ENCODE measurements around the gene STK39.

The STK39 gene

DNA sequence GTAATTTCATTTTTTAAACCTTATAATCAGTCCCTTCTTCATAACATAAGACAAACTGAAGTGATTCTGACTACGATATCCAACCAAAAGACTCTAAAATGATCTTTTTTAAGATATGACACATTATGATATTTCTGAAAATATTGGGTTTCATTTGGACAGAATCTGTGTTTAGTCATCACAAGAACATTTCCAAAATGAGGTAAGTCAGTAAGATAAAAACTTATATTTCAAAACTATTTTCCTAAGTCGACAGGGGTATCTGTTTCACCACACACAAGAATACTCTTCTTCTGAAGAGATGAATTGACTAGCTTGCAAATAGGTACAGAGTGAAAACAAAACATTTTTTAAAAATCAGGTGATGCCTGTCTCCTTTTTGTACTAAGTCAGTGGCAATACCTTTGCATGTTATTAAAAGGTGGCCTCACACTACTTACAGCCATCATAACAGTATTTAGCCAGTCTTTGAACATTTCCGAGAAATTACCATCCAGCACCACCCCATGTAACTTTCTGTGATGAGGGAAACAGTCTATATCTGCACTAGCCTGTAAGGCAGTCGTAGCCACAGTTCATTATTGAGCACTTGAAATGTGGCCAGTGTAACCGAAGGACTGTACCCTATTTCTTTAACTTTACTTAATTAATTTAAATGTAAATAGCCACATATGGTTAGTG is 13.5 kb downstream of the STK39 start:
- DNase-seq (ENCODE audit: low read depth), result no peak
- TF ChIP-seq, protein P1, sequence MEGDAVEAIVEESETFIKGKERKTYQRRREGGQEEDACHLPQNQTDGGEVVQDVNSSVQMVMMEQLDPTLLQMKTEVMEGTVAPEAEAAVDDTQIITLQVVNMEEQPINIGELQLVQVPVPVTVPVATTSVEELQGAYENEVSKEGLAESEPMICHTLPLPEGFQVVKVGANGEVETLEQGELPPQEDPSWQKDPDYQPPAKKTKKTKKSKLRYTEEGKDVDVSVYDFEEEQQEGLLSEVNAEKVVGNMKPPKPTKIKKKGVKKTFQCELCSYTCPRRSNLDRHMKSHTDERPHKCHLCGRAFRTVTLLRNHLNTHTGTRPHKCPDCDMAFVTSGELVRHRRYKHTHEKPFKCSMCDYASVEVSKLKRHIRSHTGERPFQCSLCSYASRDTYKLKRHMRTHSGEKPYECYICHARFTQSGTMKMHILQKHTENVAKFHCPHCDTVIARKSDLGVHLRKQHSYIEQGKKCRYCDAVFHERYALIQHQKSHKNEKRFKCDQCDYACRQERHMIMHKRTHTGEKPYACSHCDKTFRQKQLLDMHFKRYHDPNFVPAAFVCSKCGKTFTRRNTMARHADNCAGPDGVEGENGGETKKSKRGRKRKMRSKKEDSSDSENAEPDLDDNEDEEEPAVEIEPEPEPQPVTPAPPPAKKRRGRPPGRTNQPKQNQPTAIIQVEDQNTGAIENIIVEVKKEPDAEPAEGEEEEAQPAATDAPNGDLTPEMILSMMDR (conservative IDR thresholded peaks at IDR 0.05; ENCODE audit: low read depth, low read length), result no peak
- H3K4me3 ChIP-seq (ENCODE audit: low read length), result no peak overlapping the region

DNA sequence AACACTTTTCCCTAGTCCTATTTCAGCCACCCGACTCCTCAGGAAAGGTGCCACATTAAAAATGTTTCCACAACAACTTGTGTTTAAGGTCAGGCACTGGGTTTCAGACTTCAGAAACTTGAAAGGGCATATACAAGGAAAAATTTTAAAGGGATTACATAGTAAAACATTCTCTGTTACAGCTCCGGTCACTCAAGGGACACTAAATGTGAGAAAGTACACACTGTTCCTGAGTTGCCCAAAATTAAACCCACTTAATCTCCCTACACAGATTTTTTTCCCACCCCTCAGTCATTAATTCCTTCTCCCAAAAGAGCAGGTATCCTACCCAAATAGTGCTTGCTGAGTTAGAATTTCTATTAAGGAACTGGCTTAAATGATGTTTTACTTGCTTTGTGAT is 14.2 kb downstream of the STK39 start:
- no peak overlapping the region for H3K4me3 ChIP-seq (ENCODE audit: low read length)
- TF ChIP-seq, protein P1 (conservative IDR thresholded peaks at IDR 0.05; ENCODE audit: low read depth, low read length), result no peak
- no peak for DNase-seq (ENCODE audit: low read depth)

DNA sequence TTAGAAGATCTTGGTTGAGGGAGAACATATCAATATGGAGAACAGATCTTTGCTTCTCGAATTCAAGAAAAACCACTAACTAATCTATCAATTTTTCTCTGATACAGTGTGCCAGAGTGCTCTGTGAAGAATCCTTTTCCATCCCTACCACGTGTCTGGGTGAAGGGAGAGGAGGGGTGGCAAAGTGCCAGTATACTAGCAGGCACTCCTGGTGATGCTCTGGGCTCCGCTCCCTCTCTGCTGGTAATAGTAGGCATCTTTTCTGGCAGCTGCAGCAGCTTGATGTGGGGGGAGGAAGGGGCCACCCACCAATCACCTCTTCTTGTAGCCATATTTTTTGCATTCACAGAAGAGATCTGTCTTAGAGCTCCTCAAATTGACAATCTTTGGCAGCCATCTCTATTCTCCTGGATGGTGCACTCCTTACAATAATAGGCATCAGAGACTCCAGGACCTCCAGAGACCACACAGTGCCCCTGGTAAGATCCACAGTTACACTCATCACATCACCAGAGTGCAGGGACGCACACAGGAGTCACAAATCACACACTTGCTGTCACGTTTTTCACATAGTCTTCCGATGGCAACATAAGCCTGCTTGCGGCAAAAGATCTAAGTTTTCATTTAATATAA is 15.7 kb downstream of the STK39 start:
- TF ChIP-seq, protein P1 (conservative IDR thresholded peaks at IDR 0.05; ENCODE audit: low read depth, low read length), result no peak
- no peak for DNase-seq (ENCODE audit: low read depth)
- H3K4me3 ChIP-seq (ENCODE audit: low read length), result no peak overlapping the region

DNA sequence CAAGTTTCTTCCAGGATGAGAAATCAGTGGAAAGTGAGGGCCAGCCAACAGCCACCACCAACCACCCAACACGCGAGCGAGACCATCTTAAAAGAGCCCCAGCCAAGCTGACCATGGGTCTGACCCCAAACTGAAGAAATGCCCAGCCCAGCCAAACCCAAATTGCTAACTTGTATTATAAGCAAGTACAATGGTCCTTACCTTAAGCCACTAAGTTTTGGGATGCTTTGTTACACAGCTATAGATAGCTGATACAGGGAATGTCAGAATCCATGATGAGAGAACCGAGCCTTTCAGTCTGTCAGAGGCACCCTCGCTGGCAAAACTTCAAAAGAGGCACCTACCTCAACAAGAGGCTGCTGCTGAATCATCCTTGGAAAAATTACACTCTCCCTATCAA is 17.0 kb downstream of the STK39 start:
- DNase-seq (ENCODE audit: low read depth), result no peak
- TF ChIP-seq, protein P1 (conservative IDR thresholded peaks at IDR 0.05; ENCODE audit: low read depth, low read length), result no peak
- H3K4me3 ChIP-seq (ENCODE audit: low read length), result no peak overlapping the region

DNA sequence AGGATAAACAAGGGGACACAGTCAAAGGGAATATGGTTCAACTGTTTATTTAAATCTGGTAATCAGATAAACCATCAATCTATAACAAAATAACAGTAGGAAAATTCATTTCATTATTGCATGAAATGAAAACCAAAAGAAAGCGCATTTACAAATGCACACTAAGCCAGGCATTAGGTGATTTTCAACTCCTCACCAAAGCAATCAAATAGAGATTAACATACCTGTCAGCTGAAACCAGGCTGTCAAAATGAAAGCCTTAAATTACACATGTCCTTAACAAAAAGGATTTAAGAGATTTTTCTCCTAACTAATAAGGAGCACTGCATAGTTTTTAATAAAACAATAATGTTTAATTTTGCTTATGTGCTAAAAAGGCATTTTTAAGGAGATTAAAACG is 23.0 kb downstream of the STK39 start:
- H3K4me3 ChIP-seq (ENCODE audit: low read length), result no peak overlapping the region
- DNase-seq (ENCODE audit: low read depth), result no peak
- TF ChIP-seq, protein P1 (conservative IDR thresholded peaks at IDR 0.05; ENCODE audit: low read depth, low read length), result no peak

DNA sequence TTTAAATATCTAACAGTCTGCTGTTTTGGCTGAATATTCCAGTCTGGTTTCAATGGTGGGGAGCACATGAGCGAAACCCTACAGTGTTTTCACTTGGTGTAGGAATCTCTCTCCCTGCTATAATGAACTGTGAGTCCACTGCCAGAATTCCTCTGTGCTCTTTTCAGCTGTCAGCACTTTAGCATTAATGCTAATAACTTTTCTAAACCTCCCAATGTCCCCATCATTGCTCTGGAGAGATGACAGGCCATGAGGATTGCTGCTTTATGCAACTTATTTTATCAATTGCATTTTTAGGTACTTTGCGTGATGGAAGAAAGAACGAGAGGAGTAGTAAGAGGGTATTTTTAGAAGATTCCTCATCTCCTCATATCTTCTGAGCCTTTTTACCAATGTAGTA is 25.3 kb downstream of the STK39 start:
- H3K4me3 ChIP-seq (ENCODE audit: low read length), result no peak overlapping the region
- TF ChIP-seq, protein P1 (conservative IDR thresholded peaks at IDR 0.05; ENCODE audit: low read depth, low read length), result no peak
- no peak for DNase-seq (ENCODE audit: low read depth)

Measured in retinal pigment epithelial cell (primary cell).